SK-N-SH (cell line): ENCODE measurements around the gene LRRC27. TPM values are rescaled to one million over a fixed set of nuclear protein-coding genes. Genes with fewer than 3 reads are reported as not detected.

Source experiments
- CTCF ChIA-PET: fragments of 300-600, 350-600 bp; formaldehyde crosslinking; extraction: SDS; loops from one replicate; lab custom pipeline; 2021; lab: Yijun Ruan, JAX
- POLR2A ChIA-PET: fragments of 350-600 bp; sonication (Branson Sonifier 250); formaldehyde crosslinking; extraction: SDS; loops from one replicate; lab custom pipeline; 2020; ENCODE audit warnings: antibody characterized with exemption, inconsistent platforms; lab: Yijun Ruan, JAX
- DNase-seq: peaks from one replicate; pipeline ENCODE4 v3.0.0; 2012
- H2AFZ ChIP-seq: fragments of 200-600 bp; sonication (generic); 2 replicates; pipeline ENCODE4 v1.8.1; 2016; ENCODE audit warnings: antibody characterized with exemption, mild to moderate bottlenecking, low read depth
- H3F3A ChIP-seq: fragments of 200-600 bp; sonication (generic); replicated peaks from 2 replicates; pipeline ENCODE3; 2016; ENCODE audit warnings: antibody characterized with exemption, mild to moderate bottlenecking; ENCODE audit not compliant: insufficient read depth
- H3K27ac ChIP-seq, 2 experiments: fragments of 200-500 bp in 1 of 2; fragments of 200-600 bp in 1 of 2; sonication (Bioruptor generic) in 1 of 2; sonication (generic), shearing (Covaris generic) in 1 of 2; 2 replicates each; pipeline versions ENCODE4 v1.5.1 to v1.6.1; 2014 to 2016; ENCODE audit warnings: low read depth in 2 of 2, inconsistent platforms in 1 of 2, low read length in 1 of 2, mild to moderate bottlenecking in 1 of 2, mixed read lengths in 1 of 2
- H3K27me3 ChIP-seq: fragments of 200-600 bp; sonication (generic), shearing (Covaris generic); 2 replicates; pipeline ENCODE4 v1.6.1; 2016; ENCODE audit warnings: mixed run types; ENCODE audit not compliant: insufficient read depth
- H3K36me3 ChIP-seq, 2 experiments: fragments of 200-500 bp in 1 of 2; fragments of 200-600 bp in 1 of 2; sonication (Bioruptor generic) in 1 of 2; sonication (generic) in 1 of 2; replicated peaks in 1 of 2; 2 replicates each; pipeline versions ENCODE3 to v1.5.1; 2014 to 2016; ENCODE audit warnings: low read length in 1 of 2, mild to moderate bottlenecking in 1 of 2; ENCODE audit not compliant: insufficient read depth in 2 of 2, control insufficient read depth in 1 of 2
- H3K4me1 ChIP-seq, 2 experiments: fragments of 200-500 bp in 1 of 2; fragments of 200-600 bp in 1 of 2; sonication (Bioruptor generic) in 1 of 2; sonication (generic), shearing (Covaris generic) in 1 of 2; 2 replicates each; pipeline versions ENCODE4 v1.5.1 to v1.6.1; 2014 to 2016; ENCODE audit warnings: low read depth in 1 of 2, low read length in 1 of 2, mixed run types in 1 of 2; ENCODE audit not compliant: insufficient read depth in 2 of 2, control insufficient read depth in 1 of 2
- H3K4me2 ChIP-seq: fragments of 200-600 bp; sonication (generic), shearing (Covaris generic); 2 replicates; pipeline ENCODE4 v1.6.1; 2017; ENCODE audit warnings: mixed run types
- H3K4me3 ChIP-seq, 2 experiments: fragments of 200-500 bp in 1 of 2; fragments of 200-600 bp in 1 of 2; sonication (Bioruptor generic) in 1 of 2; sonication (generic), shearing (Covaris generic) in 1 of 2; 2 replicates each; pipeline versions ENCODE4 v1.5.1 to v1.8.1; 2014 to 2016; ENCODE audit warnings: low read depth in 2 of 2, inconsistent platforms in 1 of 2, low read length in 1 of 2, mild to moderate bottlenecking in 1 of 2, mixed read lengths in 1 of 2, moderate library complexity in 1 of 2
- H3K79me2 ChIP-seq: fragments of 200-600 bp; sonication (generic); 2 replicates; pipeline ENCODE4 v1.8.1; 2017; ENCODE audit warnings: mild to moderate bottlenecking; ENCODE audit not compliant: insufficient read depth
- H3K9ac ChIP-seq: fragments of 200-600 bp; sonication (generic); 2 replicates; pipeline ENCODE4 v1.6.1; 2017; ENCODE audit warnings: mixed run types
- H3K9me2 ChIP-seq: fragments of 200-600 bp; sonication (generic); 2 replicates; pipeline ENCODE4 v1.6.1; 2017; ENCODE audit warnings: mixed run types
- H3K9me3 ChIP-seq: fragments of 200-600 bp; sonication (generic); 2 replicates; pipeline ENCODE4 v1.6.1; 2017; ENCODE audit warnings: mixed run types, mild to moderate bottlenecking, moderate library complexity
- H4K20me1 ChIP-seq: fragments of 200-600 bp; sonication (generic); 2 replicates; pipeline ENCODE4 v1.6.1; 2017; ENCODE audit warnings: mild to moderate bottlenecking, mixed run types; ENCODE audit not compliant: insufficient read depth
- CHD2 ChIP-seq: fragments of 150-350 bp; IDR thresholded peaks from 2 replicates; pipeline ENCODE4 v1.6.1; 2018; ENCODE audit warnings: low read length; ENCODE audit not compliant: partially characterized antibody
- ELF1 ChIP-seq: IDR thresholded peaks from 2 replicates; pipeline ENCODE4 v1.4.0; 2012
- EP300 ChIP-seq, 2 experiments: IDR thresholded peaks; 2 replicates each; pipeline versions ENCODE4 v1.4.0 to v1.6.1; 2012; ENCODE audit warnings: borderline replicate concordance in 1 of 2, low read depth in 1 of 2, low read length in 1 of 2
- EZH2phosphoT487 ChIP-seq: fragments of 200-600 bp; sonication (generic); IDR thresholded peaks from 2 replicates; pipeline ENCODE4 v1.6.1; 2017; ENCODE audit warnings: low read depth, mixed run types, mild to moderate bottlenecking, antibody characterized with exemption, moderate library complexity, borderline replicate concordance
- MEF2A ChIP-seq: IDR thresholded peaks from 2 replicates; pipeline ENCODE4 v1.4.0; 2012; ENCODE audit warnings: low read depth, borderline replicate concordance
- MXI1 ChIP-seq: IDR thresholded peaks from 2 replicates; pipeline ENCODE4 v1.6.1; 2012; ENCODE audit warnings: mild to moderate bottlenecking, low read depth, low read length, improper control_type of control experiment
- NFIC ChIP-seq: IDR thresholded peaks from 2 replicates; pipeline ENCODE4 v1.4.0; 2012; ENCODE audit warnings: borderline replicate concordance
- RAD21 ChIP-seq: IDR thresholded peaks from 2 replicates; pipeline ENCODE4 v1.6.1; 2012; ENCODE audit warnings: mild to moderate bottlenecking, low read length
- SIN3A ChIP-seq: IDR thresholded peaks from 2 replicates; pipeline ENCODE4 v1.6.1; 2012; ENCODE audit warnings: low read depth, mild to moderate bottlenecking, low read length, moderate library complexity, borderline replicate concordance
- SMC3 ChIP-seq: IDR thresholded peaks from 2 replicates; pipeline ENCODE4 v1.6.1; 2012; ENCODE audit warnings: low read depth, low read length, improper control_type of control experiment
- TEAD4 ChIP-seq: IDR thresholded peaks from 2 replicates; pipeline ENCODE4 v1.4.0; 2012; ENCODE audit warnings: mild to moderate bottlenecking, borderline replicate concordance; ENCODE audit not compliant: insufficient read depth
- YY1 ChIP-seq: IDR thresholded peaks from 2 replicates; pipeline ENCODE4 v1.4.0; 2012; ENCODE audit warnings: low read depth, mild to moderate bottlenecking
- WGBS: methylation state at CpG from one replicate; pipeline ENCODE4 v1.1.6; 2017; ENCODE audit warnings: low lambda C conversion rate; 5-methylcytosine and 5-hydroxymethylcytosine counted together
- polyA plus RNA-seq, 3 experiments: library from polyadenylated mRNA; depleted of rRNA; stranded (reverse); fragments of >200 nt; gene quantifications; 2 replicates each; pipeline ENCODE4 v1.2.3, GENCODE V29; 2012
- TF ChIP-seq, protein P1 (sequence below): IDR thresholded peaks from 2 replicates; pipeline ENCODE4 v1.4.0; 2012; ENCODE audit warnings: low read depth, borderline replicate concordance
- TF ChIP-seq, protein P2 (sequence below): IDR thresholded peaks from 2 replicates; pipeline ENCODE4; 2012
- TF ChIP-seq, protein P3 (sequence below): IDR thresholded peaks from 2 replicates; pipeline ENCODE4 v1.4.0; 2012; ENCODE audit warnings: low read depth

The LRRC27 gene
- polyA plus RNA-seq, 1 of the 3 experiments (the other 2 are of a cell fraction) = 10.0 TPM

DNA sequence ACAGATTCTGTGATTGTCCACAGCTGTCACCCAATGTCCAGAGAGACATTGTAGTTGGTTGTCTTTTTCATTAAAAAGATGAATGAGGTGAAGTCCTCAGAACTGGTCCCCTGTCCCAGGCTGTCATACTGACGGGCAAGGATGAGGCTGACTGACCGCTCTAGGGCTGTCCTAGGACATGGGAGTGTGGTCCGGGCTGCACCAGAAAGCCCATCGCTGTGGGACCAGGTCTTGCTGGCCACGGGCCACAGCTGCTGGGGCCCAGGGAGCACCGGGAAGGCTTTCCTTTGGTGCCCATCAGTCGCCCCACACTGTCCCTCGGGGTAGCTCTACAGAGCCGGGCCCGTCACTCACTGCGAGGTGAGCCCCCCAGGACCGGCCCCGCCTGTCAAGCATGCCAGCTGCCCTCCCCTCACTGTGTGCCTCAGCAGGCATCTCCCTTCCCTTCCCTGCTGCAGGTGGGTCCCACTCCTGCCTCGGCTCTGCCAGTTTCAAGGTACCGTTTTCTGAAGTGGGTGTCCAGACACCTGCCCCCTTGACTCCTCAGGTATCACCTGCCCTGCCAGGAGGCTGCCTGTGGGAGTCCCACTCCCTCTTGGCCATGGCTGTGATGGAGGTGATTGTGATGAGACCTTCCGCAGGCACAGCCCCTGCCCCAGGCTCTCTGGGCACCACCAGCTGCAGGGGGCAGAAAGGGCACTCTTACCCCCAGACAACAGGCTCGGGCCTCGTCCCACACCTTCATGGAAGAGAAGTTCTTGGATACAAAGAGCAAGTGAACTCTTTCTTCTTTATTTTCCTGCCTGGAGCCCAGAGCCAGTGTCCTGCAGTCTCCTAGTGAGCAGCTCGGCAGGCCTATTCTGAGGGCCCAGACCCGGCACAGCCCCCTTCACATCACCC is 21.7 kb downstream of the LRRC27 start:
- Histone ChIP-seq H3K9me3 (no peaks in the 10 kb centered on the region), H3K79me2 (no peaks in the 10 kb centered on the region), H3K27me3 (no peaks in the 10 kb centered on the region), H3K4me3 (no peak overlapping the region), H3F3A (no peaks in the 10 kb centered on the region), H3K9me2 (no peaks in the 10 kb centered on the region), H3K9ac (no peak overlapping the region), H3K4me1 (no peaks in the 10 kb centered on the region), H3K36me3 (peaks cover 0 to 20% of the 10 kb centered on the region in 2 experiments), H3K4me2 (no peak overlapping the region), H3K27ac (no peak overlapping the region), H4K20me1 (peaks cover 5% of the 10 kb centered on the region; the same call in 1 of the 2 replicates), H2AFZ (no peak overlapping the region)
- no peak for TF ChIP-seq NFIC
- WGBS = 91% methylated on average over 8 of the region's 20 CpGs
- CTCF ChIA-PET = interaction anchor here (0.7 to 4.3 kb wide), 24 partner anchors 7 to 289 kb away, joined by 3 to 41 read pairs (median 4); no protein-coding TSS in a partner anchor
- no peak for DNase-seq
- POLR2A ChIA-PET = no interaction called here

DNA sequence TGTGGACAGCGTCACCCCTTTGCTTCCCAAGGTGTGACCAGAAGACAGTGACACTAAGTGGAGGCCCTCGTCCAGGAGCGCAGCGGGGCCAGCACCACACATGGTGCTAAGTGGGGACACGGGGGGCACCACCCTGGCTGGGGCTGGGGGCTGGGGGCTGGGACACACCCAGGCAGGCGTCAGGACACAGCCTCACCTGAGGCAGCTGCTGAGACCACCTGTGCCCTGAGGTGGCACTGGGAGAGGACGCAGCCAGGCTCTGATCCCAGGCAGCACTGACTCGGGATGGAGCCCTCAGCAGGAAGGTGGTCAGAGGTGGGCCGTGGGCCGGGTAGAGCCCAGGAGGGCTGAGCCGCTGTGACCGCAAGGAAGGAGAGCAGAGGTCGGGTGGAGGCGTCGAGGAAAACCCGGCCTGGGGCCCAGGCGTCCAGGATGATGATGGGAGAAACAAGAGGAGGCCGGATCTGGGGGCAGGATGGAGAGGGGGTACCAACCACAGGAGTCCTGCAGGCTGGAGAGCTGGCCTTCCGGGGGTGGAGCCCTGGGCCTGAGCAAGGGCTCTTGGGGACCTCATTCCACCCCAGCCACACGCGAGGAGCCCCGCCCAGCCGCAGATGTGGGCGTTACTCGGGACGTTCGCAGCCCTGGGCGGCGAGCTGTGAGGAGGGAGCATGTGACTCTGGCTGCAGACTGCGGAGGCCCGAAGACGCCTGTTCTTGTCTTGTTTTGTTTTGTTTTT is 22.5 kb downstream of the LRRC27 start:
- no peak for TF ChIP-seq NFIC
- no peak for TF ChIP-seq SIN3A
- no peak overlapping the region for H2AFZ ChIP-seq
- H3K4me2 ChIP-seq = no peak overlapping the region
- H3K9me3 ChIP-seq = no peaks in the 10 kb centered on the region
- H3K9ac ChIP-seq = no peak overlapping the region
- WGBS = 82% methylated on average over 19 of the region's 32 CpGs
- H4K20me1 ChIP-seq = peaks cover 5% of the 10 kb centered on the region; the same call in 1 of the 2 replicates
- no peaks in the 10 kb centered on the region for H3F3A ChIP-seq
- no peak for DNase-seq
- ChIA-PET CTCF (interaction anchor here (1.6 to 4.3 kb wide), 3 partner anchors 99 to 131 kb away, joined by 6 to 41 read pairs (median 12); no protein-coding TSS in a partner anchor), POLR2A (no interaction called here)
- H3K36me3 ChIP-seq = peaks cover 0 to 20% of the 10 kb centered on the region in 2 experiments
- no peak overlapping the region for H3K4me3 ChIP-seq
- no peaks in the 10 kb centered on the region for H3K27me3 ChIP-seq
- H3K4me1 ChIP-seq = no peaks in the 10 kb centered on the region
- H3K9me2 ChIP-seq = no peaks in the 10 kb centered on the region
- no peak overlapping the region for H3K27ac ChIP-seq
- no peaks in the 10 kb centered on the region for H3K79me2 ChIP-seq

DNA sequence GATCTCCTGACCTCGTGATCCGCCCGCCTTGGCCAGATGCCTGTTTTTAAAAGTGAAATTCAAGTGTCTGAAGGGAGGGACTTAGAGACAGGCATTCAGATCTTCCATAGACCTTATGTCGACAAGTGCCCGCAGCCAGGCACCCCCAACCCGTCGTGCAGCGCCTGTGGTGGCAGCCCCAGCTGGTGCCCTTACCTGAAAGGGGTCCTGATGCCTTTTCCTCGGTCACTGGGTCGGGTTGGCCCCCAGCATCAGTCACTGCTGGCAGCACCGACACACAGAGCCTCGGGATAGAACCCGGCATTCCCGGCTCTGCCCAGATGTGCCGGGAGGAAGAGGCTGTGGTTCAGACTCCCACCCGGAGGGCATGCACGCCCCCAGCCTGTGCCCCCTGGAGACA is 23.3 kb downstream of the LRRC27 start:
- Histone ChIP-seq H2AFZ (no peak overlapping the region), H3K9ac (no peak overlapping the region), H3K79me2 (no peaks in the 10 kb centered on the region), H3K4me1 (no peaks in the 10 kb centered on the region), H3K36me3 (peaks cover 0 to 20% of the 10 kb centered on the region in 2 experiments), H3K27ac (no peak overlapping the region), H3K4me2 (no peak overlapping the region), H3K9me2 (no peaks in the 10 kb centered on the region), H3K9me3 (no peaks in the 10 kb centered on the region), H3F3A (no peaks in the 10 kb centered on the region), H4K20me1 (peaks cover 5% of the 10 kb centered on the region; the same call in 1 of the 2 replicates), H3K27me3 (no peaks in the 10 kb centered on the region), H3K4me3 (no peak overlapping the region)
- CTCF ChIA-PET = interaction anchor here (4.3 kb wide), 1 partner anchor 131 kb away, joined by 41 read pairs; no protein-coding TSS in a partner anchor
- 83% methylated on average over 15 of the region's 17 CpGs for WGBS
- POLR2A ChIA-PET = no interaction called here
- DNase-seq = no peak
- no peak for TF ChIP-seq ELF1
- no peak for TF ChIP-seq NFIC
- TF ChIP-seq MEF2A = no peak
- TF ChIP-seq, protein P1, sequence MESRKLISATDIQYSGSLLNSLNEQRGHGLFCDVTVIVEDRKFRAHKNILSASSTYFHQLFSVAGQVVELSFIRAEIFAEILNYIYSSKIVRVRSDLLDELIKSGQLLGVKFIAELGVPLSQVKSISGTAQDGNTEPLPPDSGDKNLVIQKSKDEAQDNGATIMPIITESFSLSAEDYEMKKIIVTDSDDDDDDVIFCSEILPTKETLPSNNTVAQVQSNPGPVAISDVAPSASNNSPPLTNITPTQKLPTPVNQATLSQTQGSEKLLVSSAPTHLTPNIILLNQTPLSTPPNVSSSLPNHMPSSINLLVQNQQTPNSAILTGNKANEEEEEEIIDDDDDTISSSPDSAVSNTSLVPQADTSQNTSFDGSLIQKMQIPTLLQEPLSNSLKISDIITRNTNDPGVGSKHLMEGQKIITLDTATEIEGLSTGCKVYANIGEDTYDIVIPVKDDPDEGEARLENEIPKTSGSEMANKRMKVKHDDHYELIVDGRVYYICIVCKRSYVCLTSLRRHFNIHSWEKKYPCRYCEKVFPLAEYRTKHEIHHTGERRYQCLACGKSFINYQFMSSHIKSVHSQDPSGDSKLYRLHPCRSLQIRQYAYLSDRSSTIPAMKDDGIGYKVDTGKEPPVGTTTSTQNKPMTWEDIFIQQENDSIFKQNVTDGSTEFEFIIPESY = no peak
- TF ChIP-seq MXI1 = no peak
- no peak for TF ChIP-seq SIN3A
- TF ChIP-seq, protein P2, sequence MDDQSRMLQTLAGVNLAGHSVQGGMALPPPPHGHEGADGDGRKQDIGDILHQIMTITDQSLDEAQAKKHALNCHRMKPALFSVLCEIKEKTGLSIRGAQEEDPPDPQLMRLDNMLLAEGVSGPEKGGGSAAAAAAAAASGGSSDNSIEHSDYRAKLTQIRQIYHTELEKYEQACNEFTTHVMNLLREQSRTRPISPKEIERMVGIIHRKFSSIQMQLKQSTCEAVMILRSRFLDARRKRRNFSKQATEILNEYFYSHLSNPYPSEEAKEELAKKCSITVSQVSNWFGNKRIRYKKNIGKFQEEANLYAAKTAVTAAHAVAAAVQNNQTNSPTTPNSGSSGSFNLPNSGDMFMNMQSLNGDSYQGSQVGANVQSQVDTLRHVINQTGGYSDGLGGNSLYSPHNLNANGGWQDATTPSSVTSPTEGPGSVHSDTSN = no peak
- TF ChIP-seq TEAD4 = no peak
- TF ChIP-seq CHD2 = no peak
- TF ChIP-seq, protein P3, sequence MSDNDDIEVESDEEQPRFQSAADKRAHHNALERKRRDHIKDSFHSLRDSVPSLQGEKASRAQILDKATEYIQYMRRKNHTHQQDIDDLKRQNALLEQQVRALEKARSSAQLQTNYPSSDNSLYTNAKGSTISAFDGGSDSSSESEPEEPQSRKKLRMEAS = no peak
- no peak for TF ChIP-seq SMC3
- no peak for TF ChIP-seq YY1
- no peak for TF ChIP-seq EZH2phosphoT487
- no peak for TF ChIP-seq EP300 (IDR thresholded peaks at IDR 0.05; ENCODE audit: borderline replicate concordance in 1 of 2, low read depth in 1 of 2, low read length in 1 of 2)
- no peak for TF ChIP-seq RAD21
